ENCODE measurements around the gene LHX4. TPM values are rescaled to one million over a fixed set of nuclear protein-coding genes. Genes with fewer than 3 reads are reported as not detected.

Gene LHX4
- total RNA-seq, 4 donors from 2014 or later = 0.48 to 1.2 TPM; not detected in 2

DNA sequence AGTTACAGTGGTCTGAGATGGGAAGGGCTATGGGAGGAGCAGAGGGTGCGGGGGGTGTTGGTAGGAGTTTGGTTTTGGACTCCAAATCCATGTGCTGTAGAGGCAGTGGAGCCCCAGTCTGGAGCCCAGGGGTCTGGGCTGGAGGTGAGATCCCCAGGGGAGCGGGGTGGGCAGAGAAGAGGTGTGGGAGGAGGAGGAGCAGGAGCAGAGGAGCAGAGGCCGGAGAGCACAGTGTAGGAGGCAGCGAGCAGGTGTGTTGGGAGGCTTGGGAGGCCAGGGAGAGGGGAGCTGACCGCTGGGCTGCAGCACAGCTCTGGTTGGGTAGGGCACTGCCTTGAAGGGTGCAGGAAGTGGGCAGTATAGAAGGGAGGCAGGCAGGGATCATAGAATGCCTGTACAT is 28.9 kb downstream of the LHX4 start:
- H3K4me3 ChIP-seq = no peak overlapping the region
- H3K27ac ChIP-seq = no peak overlapping the region
- no peaks in the 10 kb centered on the region for H3K36me3 ChIP-seq
- peaks cover 0 to 4% (median 0%) of the 10 kb centered on the region in 4 donors for H3K4me1 ChIP-seq
- intact Hi-C loops (cut with DNase I; ENCODE audit: low total_unique reads) = loop anchor here (10.0 kb wide), 1 partner anchor 216 kb away; no protein-coding TSS in a partner anchor
- H3K9me3 ChIP-seq = no peaks in the 10 kb centered on the region
- in situ Hi-C loops (cut with MboI; ENCODE audit: low pct_ligation_motif_present in 1 of 4, low pct_unique_long_range_greater_than_20kb in 1 of 4, low sequenced_read_pairs in 3 of 4) = loop anchor here (10.0 to 25.0 kb wide), 2 partner anchors 156 to 228 kb away; no protein-coding TSS in a partner anchor
- WGBS, 2 donors (ENCODE audit: low coverage in 1 of 2) = 40 to 67% methylated on average over 1 to 5 of the region's 5 CpGs
- DNase-seq = no peak
- peaks cover 44% of the 10 kb centered on the region for H3K27me3 ChIP-seq
- TF ChIP-seq POLR2A (IDR thresholded peaks at IDR 0.05) = no peak
- no peak for TF ChIP-seq EP300 (IDR thresholded peaks at IDR 0.05; ENCODE audit: low read depth)
- TF ChIP-seq, protein P1, sequence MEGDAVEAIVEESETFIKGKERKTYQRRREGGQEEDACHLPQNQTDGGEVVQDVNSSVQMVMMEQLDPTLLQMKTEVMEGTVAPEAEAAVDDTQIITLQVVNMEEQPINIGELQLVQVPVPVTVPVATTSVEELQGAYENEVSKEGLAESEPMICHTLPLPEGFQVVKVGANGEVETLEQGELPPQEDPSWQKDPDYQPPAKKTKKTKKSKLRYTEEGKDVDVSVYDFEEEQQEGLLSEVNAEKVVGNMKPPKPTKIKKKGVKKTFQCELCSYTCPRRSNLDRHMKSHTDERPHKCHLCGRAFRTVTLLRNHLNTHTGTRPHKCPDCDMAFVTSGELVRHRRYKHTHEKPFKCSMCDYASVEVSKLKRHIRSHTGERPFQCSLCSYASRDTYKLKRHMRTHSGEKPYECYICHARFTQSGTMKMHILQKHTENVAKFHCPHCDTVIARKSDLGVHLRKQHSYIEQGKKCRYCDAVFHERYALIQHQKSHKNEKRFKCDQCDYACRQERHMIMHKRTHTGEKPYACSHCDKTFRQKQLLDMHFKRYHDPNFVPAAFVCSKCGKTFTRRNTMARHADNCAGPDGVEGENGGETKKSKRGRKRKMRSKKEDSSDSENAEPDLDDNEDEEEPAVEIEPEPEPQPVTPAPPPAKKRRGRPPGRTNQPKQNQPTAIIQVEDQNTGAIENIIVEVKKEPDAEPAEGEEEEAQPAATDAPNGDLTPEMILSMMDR (IDR thresholded peaks at IDR 0.05) = no peak
- no peak for TF ChIP-seq POLR2AphosphoS5 (IDR thresholded peaks at IDR 0.05)

DNA sequence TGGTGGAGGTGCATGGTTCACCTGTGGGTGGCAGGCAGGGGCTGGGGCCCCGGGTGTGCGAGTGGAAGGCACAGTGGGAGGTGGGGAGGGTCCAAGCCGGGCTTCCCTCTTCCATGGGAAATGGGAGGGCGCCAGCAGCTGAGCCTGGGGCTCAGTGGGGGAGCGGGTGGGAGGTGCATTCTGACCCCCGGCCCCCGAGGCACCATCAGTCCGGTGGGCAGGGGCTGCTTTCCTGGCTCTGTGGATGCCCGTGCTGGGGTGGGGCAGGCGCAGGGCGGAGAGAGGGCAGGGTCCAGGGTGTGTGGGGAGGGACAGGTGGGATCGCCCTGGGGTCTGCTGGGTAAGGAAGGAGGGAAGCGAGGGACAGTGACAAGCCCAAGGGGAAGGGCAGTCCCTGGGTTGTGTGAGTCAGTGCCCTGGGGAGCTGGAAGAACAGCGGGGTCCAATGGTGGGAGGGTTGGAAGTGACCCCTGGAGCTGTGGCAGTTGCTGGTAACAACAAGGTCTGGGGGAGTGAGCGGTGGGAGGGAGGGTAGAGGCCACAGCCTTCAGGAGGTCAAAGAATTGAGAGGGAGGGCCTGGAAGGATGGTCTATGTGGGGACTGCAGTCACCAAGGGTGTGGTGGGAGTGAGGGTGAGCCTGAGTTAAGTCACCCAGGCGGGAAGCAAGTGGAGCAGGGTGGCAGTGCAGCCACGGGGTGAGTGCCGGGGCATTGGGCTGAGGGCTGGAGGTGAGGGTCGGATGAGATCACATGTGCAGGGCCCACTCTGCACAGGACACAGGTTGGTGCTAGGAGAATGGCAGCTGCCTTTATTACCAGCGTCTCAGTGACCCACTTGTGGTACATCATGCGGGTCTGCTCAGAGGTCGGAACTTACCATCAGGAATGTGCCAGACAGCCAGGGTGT is 29.6 kb downstream of the LHX4 start:
- Histone ChIP-seq H3K36me3 (no peaks in the 10 kb centered on the region), H3K9me3 (no peaks in the 10 kb centered on the region), H3K4me1 (peaks cover 0 to 4% (median 0%) of the 10 kb centered on the region in 4 donors), H3K27me3 (peaks cover 37% of the 10 kb centered on the region), H3K4me3 (no peak overlapping the region), H3K27ac (no peak overlapping the region)
- 67 to 72% methylated on average over 1 to 22 of the region's 22 CpGs for WGBS, 2 donors (ENCODE audit: low coverage in 1 of 2)
- TF ChIP-seq EP300 (IDR thresholded peaks at IDR 0.05; ENCODE audit: low read depth) (no peak), POLR2AphosphoS5 (IDR thresholded peaks at IDR 0.05) (no peak)
- no peak for DNase-seq
- in situ Hi-C loops (cut with MboI; ENCODE audit: low pct_ligation_motif_present in 1 of 4, low pct_unique_long_range_greater_than_20kb in 1 of 4, low sequenced_read_pairs in 3 of 4) = loop anchor here (10.0 to 25.0 kb wide), 2 partner anchors 155 to 228 kb away; no protein-coding TSS in a partner anchor
- intact Hi-C loops (cut with DNase I; ENCODE audit: low total_unique reads) = loop anchor here (10.0 kb wide), 1 partner anchor 215 kb away; no protein-coding TSS in a partner anchor

DNA sequence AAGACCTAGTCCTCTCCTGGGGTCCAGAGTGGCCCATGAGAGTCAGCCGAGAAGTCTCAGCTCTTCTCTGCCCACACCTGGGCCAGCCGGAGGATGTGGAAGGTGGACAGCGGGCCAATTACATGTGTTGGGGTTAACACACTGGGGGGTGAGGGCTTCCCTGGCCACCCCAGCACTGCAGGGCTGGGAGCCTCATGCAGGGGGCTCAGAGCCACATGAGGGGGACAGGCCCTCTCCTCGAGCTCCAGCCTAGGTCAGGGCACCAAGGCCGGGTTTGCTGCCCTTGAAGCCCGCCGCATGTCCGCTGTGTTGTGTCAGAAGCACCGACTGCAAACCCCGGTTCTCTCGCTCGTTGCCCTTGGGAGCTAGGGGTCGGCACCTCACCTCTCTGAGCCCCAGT is 30.5 kb downstream of the LHX4 start:
- in situ Hi-C loops (cut with MboI; ENCODE audit: low pct_ligation_motif_present in 1 of 4, low pct_unique_long_range_greater_than_20kb in 1 of 4, low sequenced_read_pairs in 3 of 4) (loop anchor here in 2 of 4 donors (25.0 kb wide), 1 partner anchor 227 kb away; no protein-coding TSS in a partner anchor), intact Hi-C loops (cut with DNase I; ENCODE audit: low total_unique reads) (no loop called here)
- Histone ChIP-seq H3K27ac (no peak overlapping the region), H3K4me3 (no peak overlapping the region), H3K27me3 (peaks cover 37% of the 10 kb centered on the region), H3K36me3 (no peaks in the 10 kb centered on the region), H3K9me3 (no peaks in the 10 kb centered on the region), H3K4me1 (peaks cover 0 to 4% (median 0%) of the 10 kb centered on the region in 4 donors)
- TF ChIP-seq POLR2A (IDR thresholded peaks at IDR 0.05) = no peak
- no peak for TF ChIP-seq POLR2AphosphoS5 (IDR thresholded peaks at IDR 0.05)
- TF ChIP-seq, protein P1 (IDR thresholded peaks at IDR 0.05) = no peak
- no peak for TF ChIP-seq EP300 (IDR thresholded peaks at IDR 0.05; ENCODE audit: low read depth)
- no peak for DNase-seq
- WGBS, 2 donors (ENCODE audit: low coverage in 1 of 2) = 74% methylated on average over 13 of the region's 13 CpGs; no CpG with 5 or more reads in 1 of the 2 donors

DNA sequence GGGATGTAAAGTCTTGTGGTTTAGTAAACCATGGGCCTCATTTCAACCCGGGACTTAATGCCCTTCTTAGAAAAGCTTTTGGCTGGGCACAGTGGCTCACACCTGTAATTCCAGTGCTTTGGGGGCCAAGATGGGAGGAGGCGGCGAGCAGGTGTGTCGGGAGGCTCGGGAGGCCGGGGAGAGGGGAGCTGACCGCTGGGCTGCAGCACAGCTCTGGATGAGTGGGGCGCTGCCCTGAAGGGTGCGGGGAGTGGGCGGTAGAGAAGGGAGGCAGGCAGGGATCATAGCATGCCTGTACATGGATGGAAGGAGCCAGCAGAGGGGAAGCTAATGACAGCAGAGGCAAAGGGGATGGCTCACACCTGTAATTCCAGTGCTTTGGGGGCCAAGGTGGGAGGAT is 31.0 kb downstream of the LHX4 start:
- Histone ChIP-seq H3K27ac (no peak overlapping the region), H3K27me3 (peaks cover 33% of the 10 kb centered on the region), H3K9me3 (no peaks in the 10 kb centered on the region), H3K4me1 (peaks cover 0 to 4% (median 0%) of the 10 kb centered on the region in 4 donors), H3K36me3 (no peaks in the 10 kb centered on the region), H3K4me3 (no peak overlapping the region)
- in situ Hi-C loops (cut with MboI; ENCODE audit: low pct_ligation_motif_present in 1 of 4, low pct_unique_long_range_greater_than_20kb in 1 of 4, low sequenced_read_pairs in 3 of 4) = loop anchor here in 2 of 4 donors (25.0 kb wide), 1 partner anchor 226 kb away; no protein-coding TSS in a partner anchor
- intact Hi-C loops (cut with DNase I; ENCODE audit: low total_unique reads) = no loop called here
- TF ChIP-seq POLR2AphosphoS5 (IDR thresholded peaks at IDR 0.05) = no peak
- TF ChIP-seq POLR2A (IDR thresholded peaks at IDR 0.05) = no peak
- TF ChIP-seq EP300 (IDR thresholded peaks at IDR 0.05; ENCODE audit: low read depth) = no peak
- TF ChIP-seq, protein P1 (IDR thresholded peaks at IDR 0.05) = no peak
- WGBS, 2 donors (ENCODE audit: low coverage in 1 of 2) = 82% methylated on average over 10 of the region's 10 CpGs; no CpG with 5 or more reads in 1 of the 2 donors
- DNase-seq = no peak

Measured in transverse colon (tissue), 4 donors.